HL-60/S4 (cell line): Measurements from ENCODE around the gene KIF3A.

Experiments used
- in situ Hi-C: fragments of 300-500 bp; cut with MboI; formaldehyde crosslinking; loops from 2 replicates; pipeline ENCODE4 v1.14.3; 2022; ENCODE audit warnings: low sequenced_read_pairs

KIF3A gene

GRCh38 chr5:132771503-132771998 is 34.2 kb upstream of the KIF3A start:
- in situ Hi-C loops: no loop called here

- in situ Hi-C loops: no loop called here
Measured at GRCh38 chr5:132770476-132771159, 33.3 kb upstream of the KIF3A start.

GRCh38 chr5:132768485-132768868 is 31.1 kb upstream of the KIF3A start:
- in situ Hi-C loops: no loop called here

DNA sequence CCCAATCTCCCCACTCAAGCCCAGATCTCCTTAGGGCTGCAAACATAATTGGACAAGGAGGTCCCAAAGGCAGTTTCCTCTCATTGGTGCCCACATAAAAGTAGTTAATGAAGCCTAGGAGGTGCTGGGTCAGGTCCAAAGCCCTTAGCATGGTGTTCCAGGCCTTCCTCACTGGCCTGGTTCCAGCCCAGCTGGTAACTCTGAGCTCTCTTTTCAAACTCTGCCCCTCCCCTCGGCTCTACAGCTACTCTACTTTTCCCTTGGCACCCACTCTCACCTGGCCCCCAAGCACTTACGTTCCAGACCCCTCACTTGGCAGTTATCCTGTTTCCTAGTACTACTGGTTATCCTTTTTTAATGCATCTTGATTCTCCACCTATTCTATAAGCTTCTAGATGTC is 29.8 kb upstream of the KIF3A start:
- in situ Hi-C loops: no loop called here

DNA sequence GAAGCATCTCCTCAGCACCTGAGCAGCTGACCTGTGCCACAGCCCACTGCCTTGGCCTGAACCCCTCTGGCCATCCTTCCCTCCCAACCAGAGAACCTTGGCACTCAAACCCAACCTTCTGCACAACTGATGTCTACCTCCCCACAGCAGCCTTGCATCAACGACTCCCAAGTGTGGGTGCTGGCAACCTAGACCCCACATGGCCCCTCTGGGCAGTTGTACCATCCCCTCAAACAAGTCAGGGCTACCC is 29.4 kb upstream of the KIF3A start:
- in situ Hi-C loops: no loop called here

GRCh38 chr5:132766020-132766805 is 28.9 kb upstream of the KIF3A start:
- in situ Hi-C loops: no loop called here

DNA sequence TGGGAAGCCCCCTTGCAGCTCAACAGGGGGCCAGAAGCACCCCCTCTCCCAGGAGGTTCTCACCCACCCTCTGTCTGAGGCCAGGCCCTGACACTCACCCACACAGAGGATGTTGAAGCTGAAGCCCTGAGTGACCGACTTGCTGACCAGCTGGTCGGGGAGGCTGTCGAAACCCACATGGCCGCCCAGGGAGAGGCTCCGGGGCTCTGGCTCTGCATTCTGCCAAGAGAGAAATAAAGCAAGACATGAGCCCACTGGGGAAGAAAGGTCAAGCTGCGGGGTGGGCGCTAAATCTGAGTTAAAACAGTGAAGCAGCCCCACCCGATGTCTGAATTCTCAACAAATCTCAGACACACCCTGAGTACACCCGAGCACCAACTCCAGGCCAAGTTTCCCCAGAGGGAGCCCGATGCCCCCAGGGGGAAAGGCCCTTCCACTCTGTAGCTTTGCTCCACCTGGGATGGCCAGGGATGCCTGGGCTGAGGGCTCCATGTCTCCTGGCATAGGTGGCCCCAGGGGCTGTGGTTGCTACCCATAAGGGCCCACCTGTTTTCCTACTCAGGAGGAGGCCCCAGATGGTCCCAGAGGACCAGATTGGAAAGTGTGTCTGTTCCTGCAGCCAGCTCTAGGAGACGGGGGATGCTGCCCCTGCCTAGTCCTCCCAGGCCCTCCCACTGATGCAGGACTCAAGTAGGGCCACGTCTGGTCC is 28.1 kb upstream of the KIF3A start:
- in situ Hi-C loops: no loop called here

DNA sequence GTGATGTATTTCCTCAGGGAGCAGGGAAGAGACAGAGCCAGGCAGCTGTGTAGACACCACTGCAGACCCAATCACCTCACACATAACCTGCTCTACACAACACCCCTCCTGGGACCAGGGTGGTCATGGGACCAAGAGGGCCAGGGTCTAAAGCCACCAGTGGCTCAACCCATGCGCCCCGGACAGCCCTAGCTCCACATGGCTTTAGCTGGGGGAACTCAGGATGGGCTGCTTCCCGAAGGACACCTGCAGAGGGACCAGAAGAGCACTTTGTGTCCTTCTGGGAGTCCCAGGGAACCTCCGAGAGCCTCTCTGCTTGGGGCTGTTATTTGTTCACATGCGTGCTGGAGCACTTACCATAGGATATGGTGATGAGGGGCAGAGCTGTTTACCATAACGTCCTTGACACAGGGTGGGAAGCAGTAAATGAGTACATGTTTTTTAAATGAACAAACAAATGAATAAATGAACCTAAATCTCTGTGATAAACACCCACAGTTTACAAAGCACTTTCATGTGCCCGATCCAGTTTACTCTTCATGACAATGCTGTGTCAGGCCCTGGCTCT is 27.4 kb upstream of the KIF3A start:
- in situ Hi-C loops: no loop called here

DNA sequence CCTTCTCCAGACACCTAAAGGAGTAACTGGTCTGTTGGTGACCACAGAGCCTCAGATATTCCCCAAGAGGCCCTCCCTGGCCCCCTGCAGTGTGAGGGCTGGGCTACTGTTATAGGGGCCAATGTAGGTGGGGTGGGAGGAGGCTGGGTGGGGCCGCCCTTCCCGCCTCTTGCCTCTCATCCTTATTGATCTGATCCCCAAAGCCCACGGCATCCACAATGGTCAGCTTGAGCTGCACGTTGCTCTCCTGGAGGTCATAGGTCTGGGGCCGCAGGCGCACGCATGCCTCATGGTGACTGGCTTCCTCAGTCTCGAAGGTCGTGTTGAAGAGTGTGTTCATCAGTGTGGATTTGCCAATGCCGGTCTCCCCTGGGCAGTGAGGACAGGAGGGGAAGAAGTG is 26.7 kb upstream of the KIF3A start:
- in situ Hi-C loops: no loop called here

- in situ Hi-C loops: no loop called here
Measured at GRCh38 chr5:132763181-132764036, 26.1 kb upstream of the KIF3A start.

DNA sequence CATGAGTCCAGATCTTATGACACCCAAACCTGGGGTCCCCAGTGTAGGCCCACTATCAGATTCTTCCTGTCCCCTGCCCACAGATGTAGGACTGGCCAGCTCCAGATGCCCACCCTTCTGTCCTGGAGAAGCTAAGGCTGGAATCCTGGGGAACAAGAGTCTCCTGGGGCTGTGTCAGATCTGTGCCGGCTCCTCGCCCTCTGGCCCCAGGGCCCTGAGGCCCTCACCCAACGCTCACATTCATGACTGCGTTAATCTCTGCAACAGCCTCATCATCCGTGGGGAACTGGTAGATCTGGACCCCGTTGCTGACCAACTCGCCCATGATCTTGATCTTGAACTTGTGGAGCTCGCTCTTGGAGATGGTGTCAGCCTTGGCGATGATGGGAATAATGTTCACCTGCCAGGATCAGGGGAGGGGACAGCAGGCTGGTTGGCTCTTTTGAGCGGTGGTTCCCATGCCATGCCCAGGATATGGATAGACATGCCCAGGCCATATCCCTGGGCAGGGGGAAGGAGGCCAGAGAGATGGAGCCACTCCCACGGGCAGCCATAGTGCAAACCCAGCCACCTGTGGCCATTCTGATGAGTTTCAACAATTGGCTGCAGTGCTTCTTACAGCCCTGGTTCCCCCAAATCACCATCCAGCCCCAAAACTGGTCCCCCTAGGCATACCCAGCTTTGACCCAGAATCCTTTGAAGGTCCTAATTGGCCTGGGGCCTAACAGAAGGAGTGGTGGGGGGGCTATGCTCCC is 25.1 kb upstream of the KIF3A start:
- in situ Hi-C loops: no loop called here

- in situ Hi-C loops: no loop called here
Measured at GRCh38 chr5:132761321-132762240, 24.2 kb upstream of the KIF3A start.

GRCh38 chr5:132760601-132761317 is 23.4 kb upstream of the KIF3A start:
- in situ Hi-C loops: no loop called here

- in situ Hi-C loops: no loop called here
Measured at GRCh38 chr5:132760049-132760420, 22.7 kb upstream of the KIF3A start.

- in situ Hi-C loops: no loop called here
Measured at GRCh38 chr5:132759114-132760048, 22.0 kb upstream of the KIF3A start.

GRCh38 chr5:132758451-132758850 is 21.1 kb upstream of the KIF3A start:
- in situ Hi-C loops: no loop called here

DNA sequence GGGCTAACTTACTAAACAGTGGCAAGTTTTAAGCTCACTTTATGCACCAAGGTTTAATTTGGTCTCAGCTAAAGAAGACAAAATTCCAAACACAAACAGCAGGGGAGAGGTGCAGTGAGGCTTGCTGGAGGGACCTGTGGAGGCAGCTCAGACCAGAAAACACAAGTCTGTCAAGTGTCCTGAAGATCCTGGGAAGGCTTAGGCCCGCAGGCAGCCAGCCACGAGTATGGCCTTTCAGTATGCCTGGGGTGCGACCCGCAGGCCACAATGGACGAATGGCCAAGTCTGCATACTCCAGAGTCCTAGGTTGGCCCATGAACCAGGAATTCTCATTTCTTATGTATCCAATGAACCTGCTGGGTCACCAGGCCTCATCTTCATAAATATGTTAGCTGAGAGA is 19.2 kb upstream of the KIF3A start:
- in situ Hi-C loops: no loop called here
